Nephron progenitor cell (in vitro differentiated cells): Measurements from ENCODE around the gene HCN2.

Experiments
- DNase-seq: peaks from one replicate; pipeline ENCODE4 v3.0.0; 2021
- H3K27ac Mint-ChIP-seq: 2 replicates; pipeline ENCODE4 v1.8.0; 2021; ENCODE audit warnings: mild to moderate bottlenecking, moderate library complexity, mixed read lengths
- H3K27me3 Mint-ChIP-seq: 2 replicates; pipeline ENCODE4 v1.8.0; 2021; ENCODE audit warnings: mild to moderate bottlenecking, low read depth, mixed read lengths; ENCODE audit not compliant: poor library complexity
- H3K36me3 Mint-ChIP-seq: 2 replicates; pipeline ENCODE4 v1.8.0; 2021; ENCODE audit warnings: low read depth, mixed read lengths
- H3K4me1 Mint-ChIP-seq: 2 replicates; pipeline ENCODE4 v1.8.0; 2021; ENCODE audit warnings: mixed read lengths
- H3K4me3 Mint-ChIP-seq: 2 replicates; pipeline ENCODE4 v1.8.0; 2021; ENCODE audit warnings: mild to moderate bottlenecking, moderate library complexity, mixed read lengths
- H3K9me3 Mint-ChIP-seq: 2 replicates; pipeline ENCODE4 v1.8.0; 2021; ENCODE audit warnings: mild to moderate bottlenecking, moderate library complexity, mixed read lengths
- CTCF ChIP-seq: fragments of 200-600 bp; sonication (generic); IDR thresholded peaks from 2 replicates; pipeline ENCODE4 v1.5.0; 2021; ENCODE audit warnings: antibody characterized with exemption

HCN2 gene

GRCh38 chr19:615619-616018 is 25.9 kb downstream of the HCN2 start:
- H3K4me1 Mint-ChIP-seq, result peaks cover 11% of the 10 kb centered on the region
- H3K27me3 Mint-ChIP-seq, result no peaks in the 10 kb centered on the region
- peaks cover 52% of the 10 kb centered on the region for H3K36me3 Mint-ChIP-seq
- no peaks in the 10 kb centered on the region for H3K9me3 Mint-ChIP-seq
- H3K4me3 Mint-ChIP-seq, result no peak overlapping the region
- H3K27ac Mint-ChIP-seq, result no peak overlapping the region
- TF ChIP-seq CTCF, result no peak
- DNase-seq, result no peak

DNA sequence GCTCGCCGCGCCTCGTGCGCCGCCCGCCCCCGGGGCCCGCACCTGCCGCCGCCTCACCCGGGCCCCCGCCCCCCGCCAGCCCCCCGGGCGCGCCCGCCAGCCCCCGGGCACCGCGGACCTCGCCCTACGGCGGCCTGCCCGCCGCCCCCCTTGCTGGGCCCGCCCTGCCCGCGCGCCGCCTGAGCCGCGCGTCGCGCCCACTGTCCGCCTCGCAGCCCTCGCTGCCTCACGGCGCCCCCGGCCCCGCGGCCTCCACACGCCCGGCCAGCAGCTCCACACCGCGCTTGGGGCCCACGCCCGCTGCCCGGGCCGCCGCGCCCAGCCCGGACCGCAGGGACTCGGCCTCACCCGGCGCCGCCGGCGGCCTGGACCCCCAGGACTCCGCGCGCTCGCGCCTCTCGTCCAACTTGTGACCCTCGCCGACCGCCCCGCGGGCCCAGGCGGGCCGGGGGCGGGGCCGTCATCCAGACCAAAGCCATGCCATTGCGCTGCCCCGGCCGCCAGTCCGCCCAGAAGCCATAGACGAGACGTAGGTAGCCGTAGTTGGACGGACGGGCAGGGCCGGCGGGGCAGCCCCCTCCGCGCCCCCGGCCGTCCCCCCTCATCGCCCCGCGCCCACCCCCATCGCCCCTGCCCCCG is 26.5 kb downstream of the HCN2 start:
- H3K27ac Mint-ChIP-seq, result no peak overlapping the region
- peaks cover 47% of the 10 kb centered on the region for H3K36me3 Mint-ChIP-seq
- H3K27me3 Mint-ChIP-seq, result no peaks in the 10 kb centered on the region
- H3K9me3 Mint-ChIP-seq, result no peaks in the 10 kb centered on the region
- H3K4me3 Mint-ChIP-seq, result no peak overlapping the region
- no peak for DNase-seq
- peaks cover 5% of the 10 kb centered on the region for H3K4me1 Mint-ChIP-seq
- no peak for TF ChIP-seq CTCF

- no peak overlapping the region for H3K4me3 Mint-ChIP-seq
- H3K36me3 Mint-ChIP-seq, result peaks cover 47% of the 10 kb centered on the region
- no peak for TF ChIP-seq CTCF
- no peak overlapping the region for H3K27ac Mint-ChIP-seq
- no peak for DNase-seq
- no peaks in the 10 kb centered on the region for H3K9me3 Mint-ChIP-seq
- no peaks in the 10 kb centered on the region for H3K4me1 Mint-ChIP-seq
- H3K27me3 Mint-ChIP-seq, result no peaks in the 10 kb centered on the region
Measured at GRCh38 chr19:616747-617526, 27.3 kb downstream of the HCN2 start.

GRCh38 chr19:617551-618246 is 28.0 kb downstream of the HCN2 start:
- Mint-ChIP-seq H3K27me3 (no peaks in the 10 kb centered on the region), H3K9me3 (no peaks in the 10 kb centered on the region), H3K4me1 (no peaks in the 10 kb centered on the region), H3K4me3 (no peak overlapping the region), H3K27ac (no peak overlapping the region), H3K36me3 (peaks cover 41% of the 10 kb centered on the region)
- no peak for TF ChIP-seq CTCF
- DNase-seq, result no peak

DNA sequence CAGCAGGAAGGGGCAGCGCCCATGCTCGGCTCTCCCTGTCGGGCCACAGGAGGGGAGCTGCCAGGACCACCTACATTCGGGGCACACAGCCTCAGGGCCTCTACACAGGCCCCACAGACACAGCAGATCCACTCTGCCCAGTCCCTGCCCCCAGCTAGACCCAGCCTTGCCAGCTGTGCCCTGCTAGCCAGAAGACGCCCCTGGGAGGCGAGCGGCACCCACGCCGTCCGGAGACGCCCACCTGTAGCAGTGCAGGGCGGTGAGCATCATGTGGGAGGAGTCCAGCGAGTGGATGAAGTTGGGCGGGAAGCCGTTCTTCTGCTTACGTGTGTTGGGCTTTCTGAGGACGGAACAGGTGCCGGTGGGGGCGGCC is 28.6 kb downstream of the HCN2 start:
- H3K4me3 Mint-ChIP-seq, result no peak overlapping the region
- H3K27me3 Mint-ChIP-seq, result no peaks in the 10 kb centered on the region
- no peak overlapping the region for H3K27ac Mint-ChIP-seq
- no peaks in the 10 kb centered on the region for H3K4me1 Mint-ChIP-seq
- no peak for DNase-seq
- H3K36me3 Mint-ChIP-seq, result peaks cover 36% of the 10 kb centered on the region
- no peak for TF ChIP-seq CTCF
- H3K9me3 Mint-ChIP-seq, result no peaks in the 10 kb centered on the region
